Endothelial cell of umbilical vein (primary cell): ENCODE measurements around the gene PPP1R26. TPM values are rescaled to one million over a fixed set of nuclear protein-coding genes. Genes with fewer than 3 reads are reported as not detected.

Source experiments
- BruUV-seq: library from RNA; stranded (reverse); fragments of 400-500 nt; replicated peaks from 2 replicates; lab custom pipeline; 2021; lab: Mats Ljungman, UMichigan
- CTCF ChIA-PET: fragments of 300-600, 350-600 bp; sonication (Branson Sonifier 250); formaldehyde crosslinking; loops from one replicate; lab custom pipeline; 2021; ENCODE audit warnings: antibody characterized with exemption, inconsistent platforms; lab: Charles Lee
- POLR2A ChIA-PET: fragments of 300-600, 350-600 bp; sonication (Branson Sonifier 250); formaldehyde crosslinking; loops from one replicate; lab custom pipeline; 2021; ENCODE audit warnings: antibody characterized with exemption, inconsistent platforms; lab: Charles Lee
- DNase-seq: peaks from one replicate; pipeline ENCODE4 v3.0.0-alpha.2; 2011; ENCODE audit warnings: low read depth, low spot score
- FAIRE-seq: peaks from 2 replicates; lab custom pipeline; 2011; peaks lifted over from hg19 to GRCh38; lab: Jason Lieb, UNC
- H2AFZ ChIP-seq: 2 replicates; pipeline ENCODE4 v1.6.0; 2012; ENCODE audit warnings: low read depth, low read length, control low read depth, inconsistent platforms
- H3K27ac ChIP-seq: 2 replicates; pipeline ENCODE4 v1.5.1; 2011; ENCODE audit warnings: low read depth, mild to moderate bottlenecking, control low read depth, low read length, moderate library complexity; ENCODE audit not compliant: insufficient read depth
- H3K27me3 ChIP-seq, 2 experiments: 2 replicates each; pipeline versions ENCODE4 v1.6.0 to v1.6.1; 2011; ENCODE audit warnings: low read length in 2 of 2, mixed read lengths in 1 of 2; ENCODE audit not compliant: control insufficient read depth in 2 of 2, insufficient read depth in 2 of 2
- H3K36me3 ChIP-seq, 2 experiments: 2 replicates in 1 of 2; 3 replicates in 1 of 2; pipeline ENCODE4 v1.5.1; 2011; ENCODE audit warnings: low read length in 2 of 2, mild to moderate bottlenecking in 1 of 2, moderate library complexity in 1 of 2; ENCODE audit not compliant: control insufficient read depth in 2 of 2, insufficient read depth in 2 of 2; ENCODE audit errors: extremely low read depth in 1 of 2
- H3K4me1 ChIP-seq: 3 replicates; pipeline ENCODE4 v1.5.1; 2011; ENCODE audit warnings: mild to moderate bottlenecking, low read length; ENCODE audit not compliant: control insufficient read depth, insufficient read depth; ENCODE audit errors: extremely low read depth
- H3K4me2 ChIP-seq: 2 replicates; pipeline ENCODE4 v1.6.1; 2011; ENCODE audit warnings: low read length, control low read depth, mixed read lengths; ENCODE audit not compliant: insufficient read depth
- H3K4me3 ChIP-seq, 3 experiments: fragments of 200-600 bp in 1 of 3; sonication (generic), shearing (Covaris generic) in 1 of 3; replicated peaks in 1 of 3; 2 replicates each; pipeline ENCODE4 v1.5.1; 2011 to 2016; ENCODE audit warnings: control low read depth in 3 of 3, low read length in 3 of 3, mild to moderate bottlenecking in 2 of 3, inconsistent platforms in 1 of 3, low read depth in 1 of 3, moderate library complexity in 1 of 3; ENCODE audit not compliant: insufficient read depth in 1 of 3
- H3K79me2 ChIP-seq: 2 replicates; pipeline ENCODE4 v1.6.0; 2012; ENCODE audit warnings: low read length, inconsistent platforms; ENCODE audit not compliant: control insufficient read depth, insufficient read depth
- H3K9ac ChIP-seq: replicated peaks from 2 replicates; pipeline ENCODE3; 2011; ENCODE audit warnings: low read length, control low read depth; ENCODE audit not compliant: insufficient read depth; ENCODE audit errors: extremely low read depth
- H3K9me1 ChIP-seq: replicated peaks from 3 replicates; pipeline ENCODE4 v1.6.0; 2011; ENCODE audit warnings: mild to moderate bottlenecking, low read length; ENCODE audit not compliant: control insufficient read depth, insufficient read depth; ENCODE audit errors: extremely low read depth
- H3K9me3 ChIP-seq: replicated peaks from 2 replicates; pipeline ENCODE4 v1.5.1; 2012; ENCODE audit warnings: low read length, inconsistent platforms; ENCODE audit not compliant: control insufficient read depth, insufficient read depth
- H4K20me1 ChIP-seq: replicated peaks from 2 replicates; pipeline ENCODE3; 2011; ENCODE audit warnings: mild to moderate bottlenecking, low read length; ENCODE audit not compliant: control insufficient read depth, insufficient read depth; ENCODE audit errors: extremely low read depth
- EZH2 ChIP-seq: IDR thresholded peaks from 2 replicates; pipeline ENCODE4 v1.6.1; 2012; ENCODE audit warnings: borderline replicate concordance, low read depth, mild to moderate bottlenecking, moderate library complexity, low read length, inconsistent platforms; ENCODE audit not compliant: severe bottlenecking
- FOS ChIP-seq: IDR thresholded peaks from 2 replicates; pipeline ENCODE4 v1.6.1; 2011; ENCODE audit warnings: mild to moderate bottlenecking, low read length, moderate library complexity, borderline replicate concordance; ENCODE audit not compliant: insufficient read depth
- GATA2 ChIP-seq: IDR thresholded peaks from 2 replicates; pipeline ENCODE4 v1.7.0; 2011; ENCODE audit warnings: low read depth, mild to moderate bottlenecking, moderate library complexity, mixed read lengths, low read length; ENCODE audit not compliant: insufficient read length, insufficient read depth
- JUN ChIP-seq: IDR thresholded peaks from 2 replicates; pipeline ENCODE4 v1.6.1; 2011; ENCODE audit warnings: borderline replicate concordance, low read depth; ENCODE audit not compliant: insufficient read length, insufficient read depth
- MYC ChIP-seq: IDR thresholded peaks from one replicate; pipeline ENCODE4 v1.6.1; 2011; ENCODE audit warnings: mild to moderate bottlenecking, low read depth, low read length
- POLR2A ChIP-seq: IDR thresholded peaks from 2 replicates; pipeline ENCODE4 v1.6.1; 2012; ENCODE audit warnings: low read depth, mild to moderate bottlenecking, control low read depth, low read length
- POLR2AphosphoS5 ChIP-seq: IDR thresholded peaks from 2 replicates; pipeline ENCODE4 v1.6.1; 2012; ENCODE audit warnings: low read depth, mild to moderate bottlenecking, control low read depth, low read length, moderate library complexity; ENCODE audit not compliant: insufficient read depth
- dilution Hi-C: fragments of 300-500 bp; cut with MboI; formaldehyde crosslinking; loops from one replicate; pipeline ENCODE4 v1.15.0; 2019; ENCODE audit warnings: low sequenced_read_pairs; ENCODE audit not compliant: extremely low pct_ligation_motif_present
- intact Hi-C: fragments of 100-400 bp; cut with micrococcal nuclease; formaldehyde crosslinking; loops from one replicate; pipeline ENCODE4 v1.10.0; 2022
- polyA plus RNA-seq, 4 experiments: library from polyadenylated mRNA; depleted of rRNA in 3 of 4; stranded (reverse) in 3 of 4; unstranded in 1 of 4; fragments of >200 nt; gene quantifications; 2 replicates each; pipeline versions ENCODE4 v1.2.1 to v1.2.3, GENCODE V29; 2011 to 2012; ENCODE audit warnings: missing spikeins in 1 of 4
- total RNA-seq: library from RNA; stranded (reverse); gene quantifications from 2 replicates; pipeline ENCODE4 v1.2.3, GENCODE V29; 2021
- TF ChIP-seq, protein P1 (sequence below): IDR thresholded peaks from 2 replicates; pipeline ENCODE4 v1.6.1; 2011; ENCODE audit not compliant: insufficient read depth, insufficient read length
- TF ChIP-seq, protein P2 (sequence below), 2 donors: IDR thresholded peaks; 1 replicate in 1 of 2; 2 replicates in 1 of 2; pipeline ENCODE4 v1.5.1; 2011; ENCODE audit warnings: low read length in 2 of 2, mild to moderate bottlenecking in 2 of 2, moderate library complexity in 2 of 2, control low read depth in 1 of 2, inconsistent platforms in 1 of 2, low read depth in 1 of 2; ENCODE audit not compliant: insufficient read depth in 1 of 2; ENCODE audit errors: extremely low read depth in 1 of 2

PPP1R26 gene
- total and polyA plus RNA-seq, 2 donors (not counting 3 experiments of a cell fraction or from before 2014, with no cell fraction given) = 5.9 to 16.9 TPM

DNA sequence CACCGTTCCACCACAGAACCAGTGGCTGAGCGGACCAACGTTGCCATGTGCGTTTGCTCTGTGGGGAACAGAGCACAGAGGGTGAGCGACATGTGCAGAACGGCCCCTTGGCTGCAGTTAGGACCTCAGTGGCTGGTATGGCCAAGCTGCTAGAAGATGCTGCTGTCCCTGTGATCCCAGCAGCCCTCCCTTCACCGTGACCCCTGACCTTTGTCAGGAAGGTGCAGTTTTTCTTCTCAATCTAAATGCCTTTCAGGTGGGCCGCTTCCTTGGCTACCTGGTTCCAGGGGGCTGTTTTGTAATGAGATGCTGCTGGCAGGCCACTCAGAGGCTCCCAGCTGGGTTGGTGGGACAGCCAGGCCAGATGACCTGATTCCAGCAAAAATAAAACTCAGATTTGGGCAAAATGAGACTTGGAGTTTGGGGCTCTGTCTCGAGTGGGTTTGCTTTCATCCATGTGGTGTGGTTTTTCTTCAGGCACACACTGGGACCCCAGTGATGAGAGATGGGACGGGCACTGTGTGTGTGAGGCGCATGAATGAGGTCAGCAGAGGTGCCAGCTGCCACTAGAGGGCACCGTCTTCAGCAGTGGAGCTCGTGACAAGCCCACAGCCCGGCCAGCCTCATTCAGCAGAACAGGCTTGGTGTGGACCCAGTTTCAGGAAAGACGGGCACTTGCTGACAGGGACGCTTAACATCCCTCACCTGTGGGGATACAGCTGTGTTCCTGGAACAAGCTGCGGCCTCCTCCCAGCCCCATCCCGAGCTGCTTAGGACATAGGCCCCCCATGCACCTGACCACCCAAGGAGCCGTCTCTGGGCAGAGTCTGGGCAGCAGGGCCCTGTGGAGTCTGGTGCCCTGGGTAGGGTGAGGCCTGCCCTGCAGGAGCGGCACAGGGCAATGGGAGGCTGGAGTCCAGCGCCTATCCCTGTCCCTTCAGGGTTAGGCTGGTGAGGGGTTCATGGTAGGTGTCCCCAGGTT is 25.0 kb downstream of the PPP1R26 start:
- Histone ChIP-seq H3K36me3 (peaks cover 2 to 28% of the 10 kb centered on the region in 2 experiments), H3K27me3 (no peaks in the 10 kb centered on the region), H3K4me2 (no peak overlapping the region), H3K9ac (no peak overlapping the region), H3K4me1 (peaks cover 11% of the 10 kb centered on the region), H3K27ac (no peak overlapping the region), H2AFZ (no peak overlapping the region), H3K9me1 (no peaks in the 10 kb centered on the region), H4K20me1 (no peaks in the 10 kb centered on the region), H3K9me3 (no peaks in the 10 kb centered on the region), H3K79me2 (peaks cover 21% of the 10 kb centered on the region), H3K4me3 (no peak overlapping the region)
- TF ChIP-seq POLR2A (no peak), GATA2 (no peak), MYC (peak; percentile 35), FOS (no peak), POLR2AphosphoS5 (no peak), JUN (no peak), EZH2 (no peak)
- TF ChIP-seq, protein P1, sequence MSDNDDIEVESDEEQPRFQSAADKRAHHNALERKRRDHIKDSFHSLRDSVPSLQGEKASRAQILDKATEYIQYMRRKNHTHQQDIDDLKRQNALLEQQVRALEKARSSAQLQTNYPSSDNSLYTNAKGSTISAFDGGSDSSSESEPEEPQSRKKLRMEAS = peak; percentile 22
- TF ChIP-seq, protein P2, sequence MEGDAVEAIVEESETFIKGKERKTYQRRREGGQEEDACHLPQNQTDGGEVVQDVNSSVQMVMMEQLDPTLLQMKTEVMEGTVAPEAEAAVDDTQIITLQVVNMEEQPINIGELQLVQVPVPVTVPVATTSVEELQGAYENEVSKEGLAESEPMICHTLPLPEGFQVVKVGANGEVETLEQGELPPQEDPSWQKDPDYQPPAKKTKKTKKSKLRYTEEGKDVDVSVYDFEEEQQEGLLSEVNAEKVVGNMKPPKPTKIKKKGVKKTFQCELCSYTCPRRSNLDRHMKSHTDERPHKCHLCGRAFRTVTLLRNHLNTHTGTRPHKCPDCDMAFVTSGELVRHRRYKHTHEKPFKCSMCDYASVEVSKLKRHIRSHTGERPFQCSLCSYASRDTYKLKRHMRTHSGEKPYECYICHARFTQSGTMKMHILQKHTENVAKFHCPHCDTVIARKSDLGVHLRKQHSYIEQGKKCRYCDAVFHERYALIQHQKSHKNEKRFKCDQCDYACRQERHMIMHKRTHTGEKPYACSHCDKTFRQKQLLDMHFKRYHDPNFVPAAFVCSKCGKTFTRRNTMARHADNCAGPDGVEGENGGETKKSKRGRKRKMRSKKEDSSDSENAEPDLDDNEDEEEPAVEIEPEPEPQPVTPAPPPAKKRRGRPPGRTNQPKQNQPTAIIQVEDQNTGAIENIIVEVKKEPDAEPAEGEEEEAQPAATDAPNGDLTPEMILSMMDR (IDR thresholded peaks at IDR 0.05; ENCODE audit: extremely low read depth in 1 of 2, insufficient read depth in 1 of 2, low read depth in 1 of 2, low read length in 2 of 2) = peak; percentile 82 to 91
- DNase-seq (peak; percentile 39), FAIRE-seq (peak; percentile 79)
- dilution Hi-C loops = no loop called here
- CTCF ChIA-PET = interaction anchor here (0.6 to 2.5 kb wide), 16 partner anchors 8 to 902 kb away, joined by 3 to 11 read pairs (median 4); no protein-coding TSS in a partner anchor
- POLR2A ChIA-PET = no interaction called here
- BruUV-seq = TSS peak; percentile 13
- intact Hi-C loops = loop anchor here (1.0 to 5.0 kb wide), 2 partner anchors 12 to 98 kb away; no protein-coding TSS in a partner anchor
